ENCODE results near the gene EXOSC2.

Gene EXOSC2

GRCh38 chr9:130693426-130694191, at the start of gene EXOSC2:
Gene EXOSC2, plus strand, starts transcription at chr9:130693780. Its CDS starts 12 bp downstream, at chr9:130693792.
- peak; percentile 99 for DNase-seq

GRCh38 chr9:130651221-130651620, 42.4 kb upstream of the EXOSC2 start:
- no peak for DNase-seq

GRCh38 chr9:130651752-130652151, 41.8 kb upstream of the EXOSC2 start:
- no peak for DNase-seq

- DNase-seq = no peak
Observed at GRCh38 chr9:130654879-130655278, 38.7 kb upstream of the EXOSC2 start.

- DNase-seq = no peak
Observed at GRCh38 chr9:130658893-130659698, 34.5 kb upstream of the EXOSC2 start.

GRCh38 chr9:130659699-130660248, 33.8 kb upstream of the EXOSC2 start:
- no peak for DNase-seq

GRCh38 chr9:130660326-130660682, 33.3 kb upstream of the EXOSC2 start:
- DNase-seq = no peak

GRCh38 chr9:130660683-130661450, 32.7 kb upstream of the EXOSC2 start:
- no peak for DNase-seq

GRCh38 chr9:130661451-130662098, 32.0 kb upstream of the EXOSC2 start:
- no peak for DNase-seq

- no peak for DNase-seq
Observed at GRCh38 chr9:130662099-130662969, 31.2 kb upstream of the EXOSC2 start.

- no peak for DNase-seq
Observed at GRCh38 chr9:130662970-130663257, 30.7 kb upstream of the EXOSC2 start.

- DNase-seq = no peak
Observed at GRCh38 chr9:130663258-130663976, 30.2 kb upstream of the EXOSC2 start.

- no peak for DNase-seq
Observed at GRCh38 chr9:130663977-130664250, 29.7 kb upstream of the EXOSC2 start.

- DNase-seq = no peak
Observed at GRCh38 chr9:130664251-130665028, 29.1 kb upstream of the EXOSC2 start, which contains the start of gene PRDM12. Gene PRDM12, plus strand, starts transcription at chr9:130664594. Its CDS starts 60 bp downstream, at chr9:130664654.

- DNase-seq = no peak
Observed at GRCh38 chr9:130665029-130665430, 28.6 kb upstream of the EXOSC2 start.

- no peak for DNase-seq
Observed at GRCh38 chr9:130665431-130666392, 27.9 kb upstream of the EXOSC2 start.

GRCh38 chr9:130666393-130667119, 27.0 kb upstream of the EXOSC2 start:
- DNase-seq = no peak

- peak; percentile 35 for DNase-seq
Observed at GRCh38 chr9:130667120-130667435, 26.5 kb upstream of the EXOSC2 start.

- DNase-seq = no peak
Observed at GRCh38 chr9:130668196-130668595, 25.4 kb upstream of the EXOSC2 start.

Data from inflammatory macrophage treated with lipopolysaccharide for 4 hours (primary cell).